K562 (cell line): ENCODE results near the gene ADTRP. TPM values are rescaled to one million over a fixed set of nuclear protein-coding genes. Genes with fewer than 3 reads are reported as not detected.

Source experiments
- ATAC-seq: fragments of 200-7000 bp; cut with Tn5 transposase; 3 replicates; pipeline ENCODE4 v1.9.1; 2020; ENCODE audit warnings: moderate library complexity
- Bru-seq: library from RNA; stranded (reverse); fragments of 400-500 nt; gene quantifications from one replicate; lab custom pipeline; 2021; lab: Mats Ljungman, UMichigan
- BruChase-seq, 2 experiments: library from RNA; stranded (reverse); fragments of 400-500 nt; gene quantifications; one replicate each; lab custom pipeline; 2021; lab: Mats Ljungman, UMichigan
- BruUV-seq: library from RNA; stranded (reverse); fragments of 400-500 nt; replicated peaks from 2 replicates; lab custom pipeline; 2021; lab: Mats Ljungman, UMichigan
- CTCF ChIA-PET: fragments of 300-600 bp; formaldehyde crosslinking; extraction: SDS; loops from one replicate; lab custom pipeline; 2021; ENCODE audit warnings: low intra/inter-chr PET ratio; lab: Yijun Ruan, JAX
- POLR2A ChIA-PET: fragments of 300-600, 350-650 bp; sonication (Branson Sonifier 250); formaldehyde crosslinking; extraction: SDS; loops from one replicate; lab custom pipeline; 2021; ENCODE audit warnings: antibody characterized with exemption, inconsistent platforms; lab: Yijun Ruan, JAX
- DNase-seq, 4 experiments: peaks; one replicate each; pipeline versions ENCODE4 v3.0.0 to v3.0.0-alpha.2; 2011 to 2018; ENCODE audit warnings: low spot score in 3 of 4, mixed read lengths in 3 of 4; ENCODE audit errors: extremely low read depth in 1 of 4
- FAIRE-seq: peaks from 2 replicates; lab custom pipeline; 2011; peaks lifted over from hg19 to GRCh38; lab: Jason Lieb, UNC
- H2AFZ ChIP-seq: 2 replicates; pipeline ENCODE4 v1.6.0; 2011; ENCODE audit warnings: low read depth, low read length, control low read depth, inconsistent platforms
- H3K27ac ChIP-seq: fragments of 200-600 bp; 3 replicates; pipeline ENCODE4 v1.8.0; 2011; ENCODE audit warnings: low read depth, mild to moderate bottlenecking, control low read depth, inconsistent platforms, low read length, moderate library complexity, mixed read lengths; ENCODE audit errors: extremely low read depth
- H3K27me3 ChIP-seq, 2 experiments: fragments of 300-600 bp in 1 of 2; 2 replicates in 1 of 2; 3 replicates in 1 of 2; pipeline versions ENCODE4 v1.6.0 to v1.8.0; 2011; ENCODE audit warnings: inconsistent platforms in 2 of 2, low read length in 2 of 2, mild to moderate bottlenecking in 1 of 2, mixed read lengths in 1 of 2, moderate library complexity in 1 of 2; ENCODE audit not compliant: control insufficient read depth in 2 of 2, insufficient read depth in 2 of 2
- H3K36me3 ChIP-seq: fragments of 300-600 bp; 3 replicates; pipeline ENCODE4 v1.8.0; 2011; ENCODE audit warnings: mild to moderate bottlenecking, low read length, inconsistent platforms; ENCODE audit not compliant: control insufficient read depth, insufficient read depth
- H3K4me1 ChIP-seq, 2 experiments: fragments of 200-600 bp in 1 of 2; replicated peaks in 1 of 2; 2 replicates in 1 of 2; 3 replicates in 1 of 2; pipeline versions ENCODE4 v1.5.1 to v1.8.0; 2011; ENCODE audit warnings: inconsistent platforms in 2 of 2, low read length in 2 of 2, mild to moderate bottlenecking in 1 of 2, mixed read lengths in 1 of 2, moderate library complexity in 1 of 2; ENCODE audit not compliant: control insufficient read depth in 2 of 2, insufficient read depth in 2 of 2
- H3K4me2 ChIP-seq: 2 replicates; pipeline ENCODE4 v1.6.1; 2011; ENCODE audit warnings: low read length, control low read depth, inconsistent platforms, mixed read lengths; ENCODE audit not compliant: insufficient read depth
- H3K4me3 ChIP-seq: fragments of 200-600 bp; sonication (generic), shearing (Covaris generic); 2 replicates; pipeline ENCODE4 v1.5.1; 2016; ENCODE audit warnings: control low read depth, inconsistent platforms
- H3K79me2 ChIP-seq: fragments of 200-600 bp; 3 replicates; pipeline ENCODE4 v1.8.0; 2011; ENCODE audit warnings: low read length, inconsistent platforms; ENCODE audit not compliant: control insufficient read depth, insufficient read depth
- H3K9ac ChIP-seq, 2 experiments: 2 replicates each; pipeline versions ENCODE4 v1.6.0 to v1.6.1; 2011; ENCODE audit warnings: low read depth in 2 of 2, low read length in 2 of 2, control low read depth in 1 of 2, inconsistent platforms in 1 of 2, mild to moderate bottlenecking in 1 of 2, mixed read lengths in 1 of 2; ENCODE audit not compliant: insufficient read depth in 1 of 2
- H3K9me1 ChIP-seq: one replicate; pipeline ENCODE4 v1.6.0; 2011; ENCODE audit warnings: inconsistent platforms, mild to moderate bottlenecking, low read length, moderate library complexity; ENCODE audit not compliant: control insufficient read depth, insufficient read depth
- H3K9me3 ChIP-seq: replicated peaks from 2 replicates; pipeline ENCODE4 v1.5.1; 2011; ENCODE audit warnings: low read depth, low read length, inconsistent platforms; ENCODE audit not compliant: control insufficient read depth, insufficient read depth
- H4K20me1 ChIP-seq: replicated peaks from 2 replicates; pipeline ENCODE4 v1.6.1; 2011; ENCODE audit warnings: low read length, inconsistent platforms, mixed read lengths; ENCODE audit not compliant: control insufficient read depth, insufficient read depth
- BACH1 ChIP-seq: fragments of 200-800 bp; sonication (Bioruptor generic); IDR thresholded peaks from 2 replicates; pipeline ENCODE4 v1.6.1; 2016; ENCODE audit warnings: missing genetic modification characterization, missing compliant biosample characterization
- LEF1 ChIP-seq: fragments of 450-650 bp; IDR thresholded peaks from 2 replicates; pipeline ENCODE4 v1.6.1; 2016; ENCODE audit warnings: mild to moderate bottlenecking
- NFE2 ChIP-seq: IDR thresholded peaks from 2 replicates; pipeline ENCODE4 v1.6.1; 2014; ENCODE audit warnings: antibody characterized with exemption, low read depth
- PTTG1 ChIP-seq: fragments of 450-650 bp; IDR thresholded peaks from 2 replicates; pipeline ENCODE4 v1.6.1; 2016; ENCODE audit warnings: low read depth, mild to moderate bottlenecking, missing genetic modification characterization, missing compliant biosample characterization
- RB1 ChIP-seq: fragments of 450-650 bp; IDR thresholded peaks from 2 replicates; pipeline ENCODE4 v1.6.1; 2017; ENCODE audit warnings: low read depth, mild to moderate bottlenecking
- SOX6 ChIP-seq: fragments of 450-650 bp; IDR thresholded peaks from 2 replicates; pipeline ENCODE4 v1.6.1; 2014; ENCODE audit warnings: mild to moderate bottlenecking
- TAF7 ChIP-seq: fragments of 450-650 bp; IDR thresholded peaks from 2 replicates; pipeline ENCODE4 v1.6.1; 2016; ENCODE audit warnings: missing genetic modification characterization, missing compliant biosample characterization
- ZBTB5 ChIP-seq: fragments of 450-650 bp; IDR thresholded peaks from 2 replicates; pipeline ENCODE4 v1.6.1; 2017; ENCODE audit warnings: antibody characterized with exemption
- WGBS: fragments of 100-300 bp; shearing (Covaris generic); methylation state at CpG from one replicate; pipeline ENCODE4 v1.1.6; 2016; ENCODE audit warnings: low coverage, mixed read lengths; ENCODE audit not compliant: insufficient coverage; ENCODE audit errors: missing lambda C conversion rate; 5-methylcytosine and 5-hydroxymethylcytosine counted together
- in situ Hi-C: fragments of 300-500 bp; cut with MboI; formaldehyde crosslinking; loops from 4 replicates; pipeline ENCODE4 v1.15.0; 2018; ENCODE audit warnings: inconsistent platforms, mixed read lengths
- intact Hi-C: fragments of 100-400 bp; cut with micrococcal nuclease; formaldehyde crosslinking; loops from 2 replicates; pipeline ENCODE4 v1.14.2; 2022
- long read RNA-seq, 3 experiments: library from polyadenylated mRNA in 2 of 3; library from RNA in 1 of 3; unstranded in 2 of 3; stranded (forward) in 1 of 3; transcript quantifications; one replicate each; pipeline ENCODE4 v2.0.0, GENCODE V29; 2019 to 2022
- polyA minus RNA-seq, 3 experiments: library from RNA; depleted of rRNA, polyadenylated mRNA; stranded (reverse); fragments of >200 nt; gene quantifications; 2 replicates each; pipeline ENCODE4 v1.2.3, GENCODE V29; 2011
- polyA plus RNA-seq, 8 experiments: library from polyadenylated mRNA; depleted of rRNA in 4 of 8; stranded (reverse) in 5 of 8; unstranded in 3 of 8; fragments of >200 nt; fragmentation: Nextera tagmentation in 2 of 8; fragmentation: Illumina TruSeq in 1 of 8; extraction: Ambion mirVana in 2 of 8; extraction: Trizol in 1 of 8; gene quantifications; 2 replicates each; pipeline versions ENCODE4 v1.2.1 to v1.2.3, GENCODE V29; 2011 to 2014; ENCODE audit warnings: inconsistent platforms in 1 of 8, missing spikeins in 1 of 8
- total RNA-seq, 7 experiments: library from RNA; depleted of rRNA in 6 of 7; stranded (reverse); fragments of >200 nt in 6 of 7; fragmentation: Illumina TruSeq in 2 of 7; extraction: Trizol in 2 of 7; gene quantifications; 2 replicates each; pipeline versions ENCODE4 v1.2.1 to v1.2.3, GENCODE V29; 2011 to 2021; ENCODE audit warnings: low replicate concordance in 1 of 7
- TF ChIP-seq, protein P1 (sequence below), 2 experiments: fragments of 200-800 bp in 1 of 2; sonication (Bioruptor generic) in 1 of 2; sonication (generic) in 1 of 2; formaldehyde crosslinking in 1 of 2; IDR thresholded peaks in 1 of 2; conservative IDR thresholded peaks in 1 of 2; 2 replicates each; pipeline versions ENCODE4 v1.5.0 to v1.6.1; 2016 to 2020; ENCODE audit warnings: missing compliant biosample characterization in 1 of 2, missing genetic modification characterization in 1 of 2, missing genetic modification reagents in 1 of 2
- TF ChIP-seq, protein P2 (sequence below), 2 experiments: fragments of 450-650 bp; conservative IDR thresholded peaks; 2 replicates each; pipeline ENCODE4 v1.6.1; 2017; ENCODE audit warnings: mild to moderate bottlenecking in 2 of 2, moderate library complexity in 2 of 2

ADTRP gene, protein sequence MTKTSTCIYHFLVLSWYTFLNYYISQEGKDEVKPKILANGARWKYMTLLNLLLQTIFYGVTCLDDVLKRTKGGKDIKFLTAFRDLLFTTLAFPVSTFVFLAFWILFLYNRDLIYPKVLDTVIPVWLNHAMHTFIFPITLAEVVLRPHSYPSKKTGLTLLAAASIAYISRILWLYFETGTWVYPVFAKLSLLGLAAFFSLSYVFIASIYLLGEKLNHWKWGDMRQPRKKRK
- 13.8 and 18.6 TPM in 2 replicates for total RNA-seq (2011; cell fraction: chromatin; rRNA removed; ENCODE audit: low replicate concordance)
- total RNA-seq (2011; cell fraction: nucleolus; rRNA removed): 13.8 and 20.4 TPM in 2 replicates
- total RNA-seq (2011; cell fraction: nucleoplasm; rRNA removed): 13.9 and 19.7 TPM in 2 replicates
- total RNA-seq (2014; rRNA removed): 7.4 and 9.6 TPM in 2 replicates
- total RNA-seq (2014; rRNA removed; fragmentation: Illumina TruSeq; extraction: Trizol): 13.3 and 13.9 TPM in 2 replicates
- 13.5 and 13.8 TPM in 2 replicates for total RNA-seq (2015; rRNA removed; fragmentation: Illumina TruSeq; extraction: Trizol)
- 11.7 and 12.3 TPM in 2 replicates for total RNA-seq (2021)
- 8.7 and 10.0 TPM in 2 replicates for polyA plus RNA-seq (2011; rRNA removed)
- polyA plus RNA-seq (2011; cell fraction: cytosol; rRNA removed): 7.1 and 9.6 TPM in 2 replicates
- polyA plus RNA-seq (2011; cell fraction: nucleus; rRNA removed): 16.3 and 17.9 TPM in 2 replicates
- 19.8 and 27.5 TPM in 2 replicates for polyA plus RNA-seq (2012)
- 21.7 and 24.0 TPM in 2 replicates for polyA plus RNA-seq (2014; fragmentation: Illumina TruSeq; extraction: Trizol)
- 10 to 100 TPM; 13.6 to 18.3 TPM for polyA plus RNA-seq (2014; fragmentation: Nextera tagmentation; extraction: Ambion mirVana)
- 12.9 and 16.4 TPM in 2 replicates for polyA plus RNA-seq (2014; rRNA removed)
- 7.4 and 9.3 TPM in 2 replicates for polyA minus RNA-seq (2011; rRNA and poly(A)+ RNA removed)
- polyA minus RNA-seq (2011; cell fraction: cytosol; rRNA and poly(A)+ RNA removed): 3.6 and 6.5 TPM in 2 replicates
- 6.1 and 7.9 TPM in 2 replicates for polyA minus RNA-seq (2011; cell fraction: nucleus; rRNA and poly(A)+ RNA removed)
- percentile 53 among the genes with signal in this experiment for Bru-seq, nascent RNA
- BruChase-seq, experiment 1, labeled RNA remaining after a 2-hour chase: percentile 49 among the genes with signal in this experiment
- BruChase-seq, experiment 2, labeled RNA remaining after a 6-hour chase: percentile 50 among the genes with signal in this experiment
- long read RNA-seq, experiment 1, partial matches to known transcripts: 0 of 4 reads
- long read RNA-seq, experiment 1, other reads (novel, unspliced or antisense): 2 of 4 reads
- long read RNA-seq, experiment 2, transcript ADTRP-203 (6 exons, 2,058 nt): major isoform, 5 of 7 reads
- long read RNA-seq, experiment 2, partial matches to known transcripts: 0 of 7 reads
- long read RNA-seq, experiment 2, other reads (novel, unspliced or antisense): 2 of 7 reads
- long read RNA-seq, experiment 3: 0 reads

DNA sequence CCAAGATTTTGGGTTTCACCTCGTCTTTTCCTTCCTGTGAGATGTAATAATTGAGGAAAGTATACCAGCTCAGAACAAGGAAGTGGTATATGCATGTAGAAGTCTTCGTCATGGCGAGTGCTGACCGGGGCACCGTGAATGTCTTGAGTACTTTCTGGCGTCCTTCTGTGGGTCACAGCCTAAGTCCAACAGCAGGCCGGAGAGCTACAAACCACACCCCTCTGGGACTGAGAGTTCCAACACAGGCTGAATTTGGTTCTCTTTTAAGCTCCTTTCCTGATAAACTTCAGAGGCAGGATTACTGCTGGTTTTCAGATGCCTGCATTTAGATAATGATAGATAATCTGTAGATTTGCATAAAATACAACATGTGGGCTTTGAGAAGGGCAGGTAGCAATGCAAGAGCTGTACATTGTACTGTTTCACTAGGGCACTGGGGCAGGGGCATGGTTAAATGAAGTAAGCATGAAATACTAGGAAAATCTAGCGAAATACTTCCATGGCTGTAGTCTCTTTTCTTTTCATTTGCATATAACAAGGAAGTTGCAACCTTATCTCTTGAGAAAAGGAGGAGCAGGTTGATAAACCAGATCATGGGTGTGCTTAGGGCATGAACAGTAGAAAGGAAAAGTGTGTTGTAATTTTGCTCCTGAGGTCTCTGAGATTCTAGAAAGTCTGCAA is at the start of gene ADTRP:
TSS of gene ADTRP (minus strand) at position 156 of the 681 bp plus-strand sequence. CDS start at position 112, 44 bp downstream.
- peak; percentile 93 for ATAC-seq
- H3K9ac ChIP-seq: peak within 1 kb of the TSS; percentile 55 to 63; a peak in 3 of 4 replicates
- FAIRE-seq: peak; percentile 89
- H3K27me3 ChIP-seq: no peaks in the 10 kb centered on the region
- H3K27ac ChIP-seq: peak within 1 kb of the TSS; percentile 72
- H3K4me1 ChIP-seq: peaks cover 7 to 28% of the 10 kb centered on the region in 2 experiments
- WGBS: 2% methylated on average over 8 of the region's 8 CpGs
- no peaks in the 10 kb centered on the region for H3K79me2 ChIP-seq
- H3K36me3 ChIP-seq: no peaks in the 10 kb centered on the region
- H3K9me3 ChIP-seq: peaks cover 2% of the 10 kb centered on the region; the same call in 1 of the 2 replicates
- no TSS peak for BruUV-seq
- ChIA-PET POLR2A (interaction anchor here (0.5 to 3.5 kb wide), 9 partner anchors 8 to 263 kb away, joined by 3 to 17 read pairs (median 4); no protein-coding TSS in a partner anchor), CTCF (no interaction called here)
- H3K9me1 ChIP-seq: no peaks in the 10 kb centered on the region
- in situ Hi-C loops (no loop called here), intact Hi-C loops (loop anchor here (2.0 to 5.0 kb wide), 4 partner anchors 76 to 230 kb away; no protein-coding TSS in a partner anchor)
- H2AFZ ChIP-seq: peak within 1 kb of the TSS; percentile 90
- H4K20me1 ChIP-seq: no peaks in the 10 kb centered on the region
- H3K4me2 ChIP-seq: peak within 1 kb of the TSS; percentile 78
- DNase-seq: peak in 2 of 4 experiments; percentile 64 to 83
- peak within 1 kb of the TSS; percentile 30 for H3K4me3 ChIP-seq
- TF ChIP-seq ZBTB5: no peak
- TF ChIP-seq, protein P1, sequence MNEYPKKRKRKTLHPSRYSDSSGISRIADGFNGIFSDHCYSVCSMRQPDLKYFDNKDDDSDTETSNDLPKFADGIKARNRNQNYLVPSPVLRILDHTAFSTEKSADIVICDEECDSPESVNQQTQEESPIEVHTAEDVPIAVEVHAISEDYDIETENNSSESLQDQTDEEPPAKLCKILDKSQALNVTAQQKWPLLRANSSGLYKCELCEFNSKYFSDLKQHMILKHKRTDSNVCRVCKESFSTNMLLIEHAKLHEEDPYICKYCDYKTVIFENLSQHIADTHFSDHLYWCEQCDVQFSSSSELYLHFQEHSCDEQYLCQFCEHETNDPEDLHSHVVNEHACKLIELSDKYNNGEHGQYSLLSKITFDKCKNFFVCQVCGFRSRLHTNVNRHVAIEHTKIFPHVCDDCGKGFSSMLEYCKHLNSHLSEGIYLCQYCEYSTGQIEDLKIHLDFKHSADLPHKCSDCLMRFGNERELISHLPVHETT (CRISPR knock-in tag; conservative IDR thresholded peaks at IDR 0.05 in 1 of 2, IDR thresholded peaks at IDR 0.05 in 1 of 2): peak in 1 of 2 experiments; percentile 62; a peak in 1 of 4 replicates
- peak; percentile 33 for TF ChIP-seq SOX6
- TF ChIP-seq BACH1 (tag): peak; percentile 43; the same call in 1 of the 2 replicates
- no peak for TF ChIP-seq RB1
- no peak for TF ChIP-seq PTTG1
- TF ChIP-seq, protein P2, sequence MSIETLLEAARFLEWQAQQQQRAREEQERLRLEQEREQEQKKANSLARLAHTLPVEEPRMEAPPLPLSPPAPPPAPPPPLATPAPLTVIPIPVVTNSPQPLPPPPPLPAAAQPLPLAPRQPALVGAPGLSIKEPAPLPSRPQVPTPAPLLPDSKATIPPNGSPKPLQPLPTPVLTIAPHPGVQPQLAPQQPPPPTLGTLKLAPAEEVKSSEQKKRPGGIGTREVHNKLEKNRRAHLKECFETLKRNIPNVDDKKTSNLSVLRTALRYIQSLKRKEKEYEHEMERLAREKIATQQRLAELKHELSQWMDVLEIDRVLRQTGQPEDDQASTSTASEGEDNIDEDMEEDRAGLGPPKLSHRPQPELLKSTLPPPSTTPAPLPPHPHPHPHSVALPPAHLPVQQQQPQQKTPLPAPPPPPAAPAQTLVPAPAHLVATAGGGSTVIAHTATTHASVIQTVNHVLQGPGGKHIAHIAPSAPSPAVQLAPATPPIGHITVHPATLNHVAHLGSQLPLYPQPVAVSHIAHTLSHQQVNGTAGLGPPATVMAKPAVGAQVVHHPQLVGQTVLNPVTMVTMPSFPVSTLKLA (conservative IDR thresholded peaks at IDR 0.05): peak; percentile 14 to 31; a peak in 1 of 4 replicates
- peak; percentile 49 for TF ChIP-seq NFE2
- peak; percentile 19; the same call in 1 of the 2 replicates for TF ChIP-seq TAF7 (tag)
- peak; percentile 73; the same call in 1 of the 2 replicates for TF ChIP-seq LEF1
